Testis (tissue), 3 donors: ENCODE data around the gene SLMAP. TPM values are rescaled to one million over a fixed set of nuclear protein-coding genes. Genes with fewer than 3 reads are reported as not detected.
A peak's percentile ranks its signal among the peaks of the same experiment; 100 is the strongest.

ENCODE experiments used
- DNase-seq: peaks from one replicate; pipeline ENCODE4 v3.0.0-alpha.2; 2019
- H3K27ac ChIP-seq, 2 donors: fragments of 200-600 bp; sonication (generic); one replicate each; pipeline ENCODE4 v1.5.1; 2019
- H3K27me3 ChIP-seq: fragments of 200-600 bp; sonication (generic); one replicate; pipeline ENCODE4 v1.5.1; 2019
- H3K36me3 ChIP-seq: fragments of 200-600 bp; sonication (generic); one replicate; pipeline ENCODE4 v1.5.1; 2017; ENCODE audit warnings: low read depth; ENCODE audit errors: missing control alignments
- H3K4me1 ChIP-seq: fragments of 200-600 bp; sonication (generic); one replicate; pipeline ENCODE4 v1.5.1; 2019
- H3K4me3 ChIP-seq, 2 donors: fragments of 200-600 bp; sonication (generic); one replicate each; pipeline ENCODE4 v1.5.1; 2017 to 2019
- H3K9me3 ChIP-seq: fragments of 200-600 bp; sonication (generic); one replicate; pipeline ENCODE4 v1.5.1; 2017
- CTCF ChIP-seq, 3 experiments: fragments of 450-650 bp in 2 of 3; fragments of 200-600 bp in 1 of 3; sonication (generic) in 1 of 3; IDR thresholded peaks; one replicate each; pipeline ENCODE4 v1.5.1; 2016 to 2019; ENCODE audit warnings: antibody characterized with exemption in 3 of 3, mild to moderate bottlenecking in 2 of 3, moderate library complexity in 1 of 3
- POLR2A ChIP-seq: fragments of 450-650 bp; IDR thresholded peaks from one replicate; pipeline ENCODE4 v1.6.1; 2017; ENCODE audit warnings: antibody characterized with exemption, mild to moderate bottlenecking, moderate library complexity
- WGBS, 2 donors: methylation state at CpG; one replicate each; pipeline ENCODE4 v1.1.5; 2018; 5-methylcytosine and 5-hydroxymethylcytosine counted together
- intact Hi-C: fragments of 100-400 bp; cut with DNase I; formaldehyde crosslinking; loops from one replicate; pipeline ENCODE4 v1.15.1; 2023; ENCODE audit warnings: low total_unique reads
- polyA plus RNA-seq: library from polyadenylated mRNA; stranded (reverse); fragments of 350-450 nt; fragmentation: Illumina TruSeq; extraction: RNeasy Lipid Tissue Mini Kit (QIAGEN cat#74804); gene quantifications from one replicate; pipeline ENCODE4 v1.2.3, GENCODE V29; 2014; ENCODE audit warnings: low read depth, low replicate concordance; ENCODE audit not compliant: insufficient read depth
- total RNA-seq, 2 donors: library from RNA; depleted of rRNA; stranded (reverse); fragments of >200 nt; gene quantifications; one replicate each; pipeline ENCODE4 v1.2.3, GENCODE V29; 2016

SLMAP gene
- total and polyA plus RNA-seq, 3 donors from 2014 or later, result 58.8 to 126 (median 120) TPM

GRCh38 chr3:57900786-57901185 lies 144.7 kb downstream of the SLMAP start:
- TF ChIP-seq POLR2A (no peak), CTCF (IDR thresholded peaks at IDR 0.05) (no peak)
- Histone ChIP-seq H3K36me3 (no peaks in the 10 kb centered on the region), H3K4me1 (peaks cover 5% of the 10 kb centered on the region), H3K27ac (peak overlapping the region in 1 of 2 donors; percentile 50), H3K27me3 (no peaks in the 10 kb centered on the region), H3K9me3 (no peaks in the 10 kb centered on the region), H3K4me3 (no peak overlapping the region)
- 68 to 82% methylated on average over 2 of the region's 2 CpGs for WGBS, 2 donors
- intact Hi-C loops, result no loop called here
- no peak for DNase-seq

DNA sequence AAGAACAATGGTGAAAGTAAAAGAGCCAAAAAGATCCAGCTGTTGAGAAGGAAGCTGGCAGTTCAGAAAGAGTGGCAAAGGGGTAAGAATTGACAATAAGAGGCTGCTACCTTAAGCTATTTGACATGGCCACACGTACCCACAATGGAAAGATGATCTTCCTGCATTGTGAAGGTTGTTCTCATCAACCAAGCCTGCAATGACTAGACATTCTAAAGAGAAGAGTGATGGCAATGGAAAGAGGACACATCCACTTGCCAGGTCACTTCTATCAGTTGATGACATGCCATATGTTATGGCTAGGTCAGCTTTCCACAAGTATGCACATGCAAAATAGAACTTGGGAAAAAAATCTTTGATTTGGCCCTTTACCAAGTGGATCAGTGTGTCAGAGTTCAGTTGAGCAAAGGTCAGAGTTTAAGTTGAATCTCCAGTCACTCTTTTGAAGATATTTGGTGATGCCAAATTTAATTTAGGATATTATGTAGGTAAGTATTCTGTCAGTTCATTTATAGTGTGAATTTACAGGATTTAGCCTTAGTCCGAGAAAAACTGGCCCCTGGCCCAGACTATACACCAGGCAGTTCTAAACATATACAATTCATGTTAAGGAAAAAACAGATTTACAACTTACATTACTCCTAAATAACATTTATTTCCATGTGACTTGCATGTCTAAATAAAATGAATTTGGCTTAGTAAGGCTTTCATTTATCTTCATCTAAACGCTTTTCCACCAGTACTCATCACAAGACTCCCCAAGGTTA lies 147.2 kb downstream of the SLMAP start:
- Histone ChIP-seq H3K36me3 (no peaks in the 10 kb centered on the region), H3K27me3 (no peaks in the 10 kb centered on the region), H3K4me1 (peaks cover 5% of the 10 kb centered on the region), H3K27ac (no peak overlapping the region), H3K4me3 (no peak overlapping the region), H3K9me3 (no peaks in the 10 kb centered on the region)
- intact Hi-C loops, result no loop called here
- WGBS, 2 donors, result 81 to 82% methylated on average over 3 of the region's 3 CpGs
- no peak for TF ChIP-seq POLR2A
- TF ChIP-seq CTCF (IDR thresholded peaks at IDR 0.05), result no peak
- no peak for DNase-seq

DNA sequence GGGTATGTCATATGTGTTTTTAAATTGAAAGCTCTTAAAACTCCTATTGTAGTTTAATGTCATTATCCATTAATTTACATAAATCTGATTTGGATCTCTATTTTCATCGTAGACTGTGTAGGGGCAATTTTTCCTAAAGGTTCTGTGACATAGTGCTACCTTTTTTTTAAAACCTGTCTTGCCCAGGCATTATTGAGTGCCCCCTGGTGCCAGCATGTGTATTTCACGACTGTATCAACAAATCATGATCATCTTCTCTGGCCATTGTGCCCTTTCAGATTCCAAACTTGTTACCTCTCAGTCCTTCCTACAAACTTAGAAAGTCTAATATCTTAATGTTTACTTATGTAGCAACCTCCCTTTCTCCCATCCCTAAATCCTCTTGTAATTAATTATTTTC lies 154.9 kb downstream of the SLMAP start:
- intact Hi-C loops, result no loop called here
- TF ChIP-seq CTCF (IDR thresholded peaks at IDR 0.05) (peak in 1 of 3 experiments; percentile 19), POLR2A (no peak)
- no peaks in the 10 kb centered on the region for H3K36me3 ChIP-seq
- H3K4me1 ChIP-seq, result peaks cover 5% of the 10 kb centered on the region
- H3K4me3 ChIP-seq, result no peak overlapping the region
- WGBS, 2 donors, result 69 to 80% methylated on average over 2 of the region's 2 CpGs
- H3K27ac ChIP-seq, result peak overlapping the region in 1 of 2 donors; percentile 13
- no peaks in the 10 kb centered on the region for H3K27me3 ChIP-seq
- no peaks in the 10 kb centered on the region for H3K9me3 ChIP-seq
- DNase-seq, result peak; percentile 53

DNA sequence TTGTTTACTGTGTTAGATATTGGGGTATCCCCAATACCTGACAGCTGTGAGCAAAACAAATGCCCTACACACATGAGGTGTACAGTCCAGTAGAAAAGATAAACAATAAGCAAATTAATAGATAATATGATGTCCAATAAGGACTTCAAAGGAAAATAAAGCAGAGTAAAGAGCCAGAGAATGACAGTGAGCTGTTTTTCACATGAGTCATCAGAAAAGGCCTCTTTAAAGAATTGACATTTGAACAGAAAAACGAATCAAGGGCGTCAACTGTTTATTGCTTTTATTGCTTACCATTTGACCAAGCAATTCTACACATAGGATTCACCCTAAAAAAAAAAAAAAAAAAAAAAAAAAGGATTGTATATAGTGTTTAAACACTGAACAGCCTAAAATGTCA lies 155.5 kb downstream of the SLMAP start:
- H3K36me3 ChIP-seq, result no peaks in the 10 kb centered on the region
- intact Hi-C loops, result no loop called here
- H3K4me1 ChIP-seq, result peaks cover 5% of the 10 kb centered on the region
- DNase-seq, result no peak
- no peak overlapping the region for H3K4me3 ChIP-seq
- TF ChIP-seq CTCF (IDR thresholded peaks at IDR 0.05) (no peak), POLR2A (no peak)
- H3K27ac ChIP-seq, result peak overlapping the region in 1 of 2 donors; percentile 13
- WGBS, 2 donors, result 57 to 66% methylated on average over 2 of the region's 2 CpGs
- no peaks in the 10 kb centered on the region for H3K9me3 ChIP-seq
- no peaks in the 10 kb centered on the region for H3K27me3 ChIP-seq

- Histone ChIP-seq H3K9me3 (no peaks in the 10 kb centered on the region), H3K36me3 (no peaks in the 10 kb centered on the region), H3K27me3 (no peaks in the 10 kb centered on the region), H3K4me3 (no peak overlapping the region), H3K27ac (peak overlapping the region in 1 of 2 donors; percentile 77), H3K4me1 (peaks cover 22% of the 10 kb centered on the region)
- intact Hi-C loops, result no loop called here
- TF ChIP-seq CTCF (IDR thresholded peaks at IDR 0.05) (no peak), POLR2A (no peak)
- DNase-seq, result no peak
- 35 to 36% methylated on average over 1 of the region's 1 CpG for WGBS, 2 donors
Measured at GRCh38 chr3:57917601-57918000, 161.5 kb downstream of the SLMAP start.
